HCT116 (cell line): ENCODE data around the gene BMP5.

Experiments
- CTCF ChIP-seq, 3 experiments: fragments of 200-600 bp in 1 of 3; sonication (generic) in 1 of 3; IDR thresholded peaks in 2 of 3; conservative IDR thresholded peaks in 1 of 3; 2 replicates each; pipeline ENCODE4 v1.5.1; 2012 to 2017; ENCODE audit warnings: low read depth in 2 of 3, low read length in 2 of 3, antibody characterized with exemption in 1 of 3, borderline replicate concordance in 1 of 3, control low read depth in 1 of 3, mild to moderate bottlenecking in 1 of 3, mixed read lengths in 1 of 3, mixed run types in 1 of 3, moderate library complexity in 1 of 3; ENCODE audit not compliant: insufficient read depth in 1 of 3
- FOSL1 ChIP-seq: IDR thresholded peaks from 2 replicates; pipeline ENCODE4 v1.6.1; 2012; ENCODE audit warnings: low read depth
- JUND ChIP-seq: IDR thresholded peaks from 2 replicates; pipeline ENCODE4 v1.6.1; 2012
- MAX ChIP-seq: IDR thresholded peaks from 2 replicates; pipeline ENCODE4 v1.6.1; 2012
- POLR2A ChIP-seq: IDR thresholded peaks from 2 replicates; pipeline ENCODE4 v1.7.0; 2011; ENCODE audit warnings: borderline replicate concordance; ENCODE audit not compliant: insufficient read depth, insufficient read length; ENCODE audit errors: extremely low read depth
- POLR2AphosphoS5 ChIP-seq: IDR thresholded peaks from 2 replicates; pipeline ENCODE4 v1.6.1; 2011; ENCODE audit warnings: mild to moderate bottlenecking, low read depth, low read length, moderate library complexity
- REST ChIP-seq: IDR thresholded peaks from 2 replicates; pipeline ENCODE4 v1.6.1; 2012; ENCODE audit warnings: low read depth
- YY1 ChIP-seq: IDR thresholded peaks from 2 replicates; pipeline ENCODE4 v1.6.1; 2011; ENCODE audit warnings: low read length, low read depth, moderate library complexity, mild to moderate bottlenecking; ENCODE audit not compliant: insufficient replicate concordance; ENCODE audit errors: extremely low read depth
- ZNF274 ChIP-seq: fragments of 200-500 bp; sonication (Bioruptor generic); IDR thresholded peaks from 2 replicates; pipeline ENCODE4 v1.6.1; 2014; ENCODE audit warnings: mild to moderate bottlenecking, low read depth, low read length, inconsistent platforms

- peak; percentile 23 to 47 (median 44); a peak in 3 of 6 replicates for TF ChIP-seq CTCF (IDR thresholded peaks at IDR 0.05 in 2 of 3, conservative IDR thresholded peaks at IDR 0.05 in 1 of 3; ENCODE audit: borderline replicate concordance in 1 of 3, insufficient read depth in 1 of 3, low read depth in 2 of 3, low read length in 2 of 3)
- TF ChIP-seq MAX = no peak
- TF ChIP-seq YY1 = no peak
- no peak for TF ChIP-seq POLR2AphosphoS5
- TF ChIP-seq FOSL1 = no peak
- TF ChIP-seq POLR2A = no peak
- TF ChIP-seq REST = no peak
- TF ChIP-seq ZNF274 = no peak
- TF ChIP-seq JUND = no peak
These were observed 10.9 kb upstream of the BMP5 start for GRCh38 chr6:55886185-55886836.
